ENCODE measurements around the gene NR6A1. TPM values are rescaled to one million over a fixed set of nuclear protein-coding genes. Genes with fewer than 3 reads are reported as not detected.

Gene NR6A1
- total RNA-seq, 2 experiments from 2014 or later, result not detected

DNA sequence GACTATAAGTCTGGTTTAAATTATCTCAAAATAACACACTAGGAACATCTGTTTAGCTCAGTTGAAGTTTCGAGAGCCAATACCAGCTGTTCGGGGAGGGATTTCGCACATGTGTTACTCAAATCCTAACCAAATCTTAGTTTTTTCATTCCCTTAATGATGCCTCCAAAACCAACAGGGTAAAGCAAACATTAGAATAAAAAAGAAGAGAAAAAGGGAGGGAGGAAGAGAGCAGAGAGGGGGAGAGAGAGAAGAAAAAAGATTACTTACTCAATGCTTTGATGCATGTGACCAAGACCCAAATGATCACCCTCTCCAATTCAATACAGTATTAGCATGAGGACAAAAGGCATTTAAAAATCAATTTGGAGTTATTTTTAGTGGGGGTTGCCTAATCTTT lies 177.9 kb downstream of the NR6A1 start:
- Histone ChIP-seq H3K4me1 (ENCODE audit: insufficient read depth, low read length) (no peaks in the 10 kb centered on the region), H3K9me3 (ENCODE audit: control insufficient read depth in 1 of 2, insufficient read depth in 1 of 2, low read length in 2 of 2) (no peaks in the 10 kb centered on the region), H3K27ac (ENCODE audit: low read depth in 1 of 2, low read length in 2 of 2) (no peak overlapping the region), H3K36me3 (ENCODE audit: insufficient read depth, low read length) (no peaks in the 10 kb centered on the region), H3K4me3 (ENCODE audit: low read length) (no peak overlapping the region), H3K27me3 (ENCODE audit: control insufficient read depth in 1 of 2, insufficient read depth in 2 of 2, low read length in 2 of 2) (peaks cover 2 to 11% of the 10 kb centered on the region in 2 experiments)
- H3K36me3 Mint-ChIP-seq (ENCODE audit: low read depth), result no peaks in the 10 kb centered on the region
- no peak overlapping the region for H3K27ac Mint-ChIP-seq
- DNase-seq (no peak), ATAC-seq (ENCODE audit: poor library complexity) (no peak)
- ChIA-PET POLR2A (no interaction called here), CTCF (no interaction called here)
- H3K4me3 Mint-ChIP-seq, result no peak overlapping the region
- H3K27me3 Mint-ChIP-seq, result peaks cover 16% of the 10 kb centered on the region
- intact Hi-C loops (cut with DNase I, micrococcal nuclease), result no loop called here
- H3K9me3 Mint-ChIP-seq, result no peaks in the 10 kb centered on the region
- TF ChIP-seq, protein P1, sequence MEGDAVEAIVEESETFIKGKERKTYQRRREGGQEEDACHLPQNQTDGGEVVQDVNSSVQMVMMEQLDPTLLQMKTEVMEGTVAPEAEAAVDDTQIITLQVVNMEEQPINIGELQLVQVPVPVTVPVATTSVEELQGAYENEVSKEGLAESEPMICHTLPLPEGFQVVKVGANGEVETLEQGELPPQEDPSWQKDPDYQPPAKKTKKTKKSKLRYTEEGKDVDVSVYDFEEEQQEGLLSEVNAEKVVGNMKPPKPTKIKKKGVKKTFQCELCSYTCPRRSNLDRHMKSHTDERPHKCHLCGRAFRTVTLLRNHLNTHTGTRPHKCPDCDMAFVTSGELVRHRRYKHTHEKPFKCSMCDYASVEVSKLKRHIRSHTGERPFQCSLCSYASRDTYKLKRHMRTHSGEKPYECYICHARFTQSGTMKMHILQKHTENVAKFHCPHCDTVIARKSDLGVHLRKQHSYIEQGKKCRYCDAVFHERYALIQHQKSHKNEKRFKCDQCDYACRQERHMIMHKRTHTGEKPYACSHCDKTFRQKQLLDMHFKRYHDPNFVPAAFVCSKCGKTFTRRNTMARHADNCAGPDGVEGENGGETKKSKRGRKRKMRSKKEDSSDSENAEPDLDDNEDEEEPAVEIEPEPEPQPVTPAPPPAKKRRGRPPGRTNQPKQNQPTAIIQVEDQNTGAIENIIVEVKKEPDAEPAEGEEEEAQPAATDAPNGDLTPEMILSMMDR (IDR thresholded peaks at IDR 0.05), result no peak
- H3K4me1 Mint-ChIP-seq (ENCODE audit: low read depth), result no peaks in the 10 kb centered on the region

DNA sequence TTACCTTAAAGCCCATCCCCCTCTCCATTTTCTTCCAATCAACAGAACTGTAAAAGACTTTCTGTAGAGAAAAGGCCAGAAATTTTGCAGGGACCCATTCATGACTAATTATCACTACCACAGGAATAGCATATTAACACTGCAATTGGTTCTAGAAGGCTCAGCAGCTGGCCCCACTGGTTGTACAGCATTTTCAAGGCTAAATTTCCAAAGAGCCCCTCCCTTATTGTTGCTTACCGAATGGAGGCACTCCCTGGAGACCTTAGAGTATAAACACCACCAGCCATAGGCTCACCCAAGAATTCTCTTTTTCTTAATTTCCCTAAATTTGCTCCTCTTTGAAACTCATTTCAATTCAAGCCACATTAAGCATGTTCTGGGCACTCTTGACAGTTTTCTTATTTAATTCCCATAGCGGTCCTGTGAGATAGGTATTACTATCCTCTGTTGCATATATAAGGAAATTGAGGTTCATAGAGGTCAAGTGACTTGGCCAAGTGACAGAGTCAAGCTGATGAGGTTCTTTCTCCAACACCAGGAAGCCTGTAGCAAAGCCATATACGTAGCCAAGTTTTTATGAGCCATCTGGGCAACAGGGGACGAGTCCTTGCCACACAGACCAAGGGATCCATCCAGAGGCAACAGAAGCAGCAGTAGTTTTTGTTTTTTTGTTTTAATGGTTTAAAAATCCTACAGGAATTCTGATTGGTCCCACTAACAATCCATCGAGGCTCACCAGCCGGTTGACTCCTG lies 180.0 kb downstream of the NR6A1 start:
- ChIA-PET POLR2A (interaction anchor here (0.7 kb wide), 1 partner anchor 15 kb away, joined by 4 read pairs; no protein-coding TSS in a partner anchor), CTCF (no interaction called here)
- DNase-seq (no peak), ATAC-seq (ENCODE audit: poor library complexity) (no peak)
- H3K9me3 ChIP-seq (ENCODE audit: control insufficient read depth in 1 of 2, insufficient read depth in 1 of 2, low read length in 2 of 2), result no peaks in the 10 kb centered on the region
- H3K27ac ChIP-seq (ENCODE audit: low read depth in 1 of 2, low read length in 2 of 2), result no peak overlapping the region
- H3K4me3 ChIP-seq (ENCODE audit: low read length), result no peak overlapping the region
- H3K27me3 Mint-ChIP-seq, result peaks cover under 1% of the 10 kb centered on the region
- H3K9me3 Mint-ChIP-seq, result no peaks in the 10 kb centered on the region
- peaks cover 0 to 11% of the 10 kb centered on the region in 2 experiments for H3K27me3 ChIP-seq (ENCODE audit: control insufficient read depth in 1 of 2, insufficient read depth in 2 of 2, low read length in 2 of 2)
- no peaks in the 10 kb centered on the region for H3K4me1 ChIP-seq (ENCODE audit: insufficient read depth, low read length)
- H3K36me3 ChIP-seq (ENCODE audit: insufficient read depth, low read length), result no peaks in the 10 kb centered on the region
- TF ChIP-seq, protein P1 (IDR thresholded peaks at IDR 0.05), result no peak
- no peak overlapping the region for H3K4me3 Mint-ChIP-seq
- H3K27ac Mint-ChIP-seq, result no peak overlapping the region
- intact Hi-C loops (cut with DNase I, micrococcal nuclease), result no loop called here
- H3K36me3 Mint-ChIP-seq (ENCODE audit: low read depth), result no peaks in the 10 kb centered on the region
- H3K4me1 Mint-ChIP-seq (ENCODE audit: low read depth), result no peaks in the 10 kb centered on the region

DNA sequence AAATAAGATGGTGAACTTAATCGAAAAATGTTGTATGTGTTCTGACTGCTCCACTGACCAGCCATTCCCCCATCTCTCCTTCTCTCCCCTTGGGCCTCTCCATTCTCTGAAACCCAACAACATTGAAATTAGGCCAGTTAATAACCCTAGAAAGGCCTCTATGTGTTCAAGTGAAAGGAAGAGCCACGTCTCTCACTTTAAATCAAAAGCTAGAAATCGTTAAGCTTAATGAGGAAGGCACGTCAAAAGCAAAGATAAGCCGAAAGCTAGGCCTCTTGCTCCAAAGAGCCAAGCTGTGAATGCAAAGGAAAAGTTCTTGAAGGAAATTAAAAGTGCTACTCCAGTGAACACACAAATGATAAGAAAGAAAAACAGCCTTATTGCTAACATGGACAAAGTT lies 186.5 kb downstream of the NR6A1 start:
- intact Hi-C loops (cut with DNase I, micrococcal nuclease), result no loop called here
- no peak overlapping the region for H3K27ac Mint-ChIP-seq
- CTCF ChIA-PET, result no interaction called here

More for the DNA sequence above, 186.5 kb downstream of the NR6A1 start:
- Mint-ChIP-seq H3K27me3 (no peaks in the 10 kb centered on the region), H3K9me3 (peaks cover 2% of the 10 kb centered on the region), H3K4me3 (no peak overlapping the region), H3K36me3 (ENCODE audit: low read depth) (no peaks in the 10 kb centered on the region), H3K4me1 (ENCODE audit: low read depth) (no peaks in the 10 kb centered on the region)
- no peaks in the 10 kb centered on the region for H3K36me3 ChIP-seq (ENCODE audit: insufficient read depth, low read length)
- DNase-seq (no peak), ATAC-seq (ENCODE audit: poor library complexity) (no peak)
- H3K4me3 ChIP-seq (ENCODE audit: low read length), result no peak overlapping the region
- no peaks in the 10 kb centered on the region for H3K27me3 ChIP-seq (ENCODE audit: control insufficient read depth in 1 of 2, insufficient read depth in 2 of 2, low read length in 2 of 2)
- POLR2A ChIA-PET, result no interaction called here
- H3K27ac ChIP-seq (ENCODE audit: low read depth in 1 of 2, low read length in 2 of 2), result no peak overlapping the region
- TF ChIP-seq, protein P1 (IDR thresholded peaks at IDR 0.05), result no peak
- no peaks in the 10 kb centered on the region for H3K9me3 ChIP-seq (ENCODE audit: control insufficient read depth in 1 of 2, insufficient read depth in 1 of 2, low read length in 2 of 2)
- no peaks in the 10 kb centered on the region for H3K4me1 ChIP-seq (ENCODE audit: insufficient read depth, low read length)
